GM21360 (cell line): Measurements from ENCODE around the gene PAGR1.
"Not testable (repeated sequence)": the region's sequence is repeated elsewhere in the genome, so short reads cannot be mapped to it uniquely, and the experiment has no call there.

ENCODE experiments used
- ATAC-seq: cut with Tn5 transposase; IDR thresholded peaks from one replicate; pipeline ENCODE4 v1.9.1; 2021; ENCODE audit warnings: mild to moderate bottlenecking, moderate library complexity; ENCODE audit not compliant: unreplicated experiment

PAGR1 gene

DNA sequence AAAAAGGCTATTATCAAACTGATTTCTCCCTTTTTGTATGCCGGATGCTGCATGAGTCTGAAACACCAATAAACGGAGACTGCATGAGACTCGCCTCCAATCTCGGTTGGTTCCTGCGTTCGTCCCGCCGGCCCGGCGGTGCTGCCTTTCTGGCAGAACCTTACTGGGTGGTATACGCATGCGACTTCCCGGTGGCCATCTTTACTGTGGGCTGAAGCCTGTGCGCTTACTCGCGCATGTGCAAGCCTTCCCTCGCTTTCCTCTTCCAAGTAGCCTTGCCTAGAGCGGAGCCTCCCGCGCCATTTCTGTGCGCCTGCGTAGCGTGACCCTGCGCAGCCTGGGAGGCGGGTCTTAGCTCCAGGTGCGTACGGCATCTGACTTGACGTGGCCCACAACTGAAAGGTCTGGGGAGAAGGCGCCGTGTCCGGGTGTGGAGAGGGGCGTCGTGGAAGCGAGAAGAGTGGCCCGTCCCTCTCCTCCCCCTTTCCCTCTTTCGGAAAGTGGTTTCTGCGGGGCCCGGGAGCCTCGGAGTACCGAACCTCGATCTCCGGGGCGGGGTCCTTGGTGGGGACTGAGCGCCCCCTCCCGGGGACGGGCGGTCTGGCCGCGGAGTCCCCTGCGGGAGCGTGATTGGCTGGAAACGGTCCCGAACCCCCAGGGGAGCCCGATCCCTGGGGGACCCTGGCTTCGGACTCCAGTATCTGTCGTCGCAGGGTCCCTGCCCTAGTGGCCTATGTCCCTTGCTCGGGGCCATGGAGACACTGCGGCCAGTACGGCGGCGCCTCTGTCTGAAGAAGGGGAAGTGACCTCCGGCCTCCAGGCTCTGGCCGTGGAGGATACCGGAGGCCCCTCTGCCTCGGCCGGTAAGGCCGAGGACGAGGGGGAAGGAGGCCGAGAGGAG is at the start of gene PAGR1:
TSS of gene PAGR1 (plus strand) at position 360 of the 901 bp plus-strand sequence. CDS start at position 734, 374 bp downstream.
- peak; percentile 47 for ATAC-seq

DNA sequence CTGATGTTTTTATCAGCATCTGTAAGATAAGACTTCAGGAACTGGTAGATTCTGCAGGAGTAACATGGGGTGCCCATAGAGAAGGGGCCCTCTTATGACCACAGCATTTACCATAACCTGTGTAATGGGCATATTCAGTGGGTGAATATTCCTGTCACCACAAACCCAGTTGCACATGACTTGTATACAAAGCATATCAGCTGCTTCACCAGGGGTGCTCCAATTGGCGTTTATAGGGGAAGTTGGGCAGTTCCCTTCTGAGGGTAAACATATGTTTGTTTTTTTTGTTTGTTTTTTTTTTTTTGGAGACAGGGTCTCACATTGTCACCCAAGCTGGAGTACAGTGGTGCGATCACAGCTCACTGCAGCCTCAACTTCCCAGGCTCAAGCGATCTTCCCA is 49.4 kb upstream of the PAGR1 start:
- ATAC-seq, result no peak

DNA sequence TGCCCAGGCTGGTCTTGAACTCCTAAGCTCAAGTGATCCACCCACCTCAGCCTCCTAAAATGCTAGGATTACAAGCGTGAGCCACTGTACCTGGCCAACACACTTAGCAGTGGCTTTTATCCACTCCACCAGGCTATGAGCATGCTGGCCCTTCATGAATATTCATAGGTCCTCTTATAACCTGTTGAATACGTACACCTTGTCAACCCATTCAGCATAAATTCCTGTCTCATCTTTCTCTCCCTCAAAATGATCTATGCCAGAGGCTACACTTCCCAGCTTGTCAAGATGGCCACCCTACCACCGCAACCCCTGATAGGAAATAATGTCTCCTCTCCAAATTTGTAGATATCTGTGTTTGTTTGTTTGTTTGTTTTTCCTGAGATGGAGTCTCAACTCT is 48.9 kb upstream of the PAGR1 start:
- ATAC-seq, result no peak

DNA sequence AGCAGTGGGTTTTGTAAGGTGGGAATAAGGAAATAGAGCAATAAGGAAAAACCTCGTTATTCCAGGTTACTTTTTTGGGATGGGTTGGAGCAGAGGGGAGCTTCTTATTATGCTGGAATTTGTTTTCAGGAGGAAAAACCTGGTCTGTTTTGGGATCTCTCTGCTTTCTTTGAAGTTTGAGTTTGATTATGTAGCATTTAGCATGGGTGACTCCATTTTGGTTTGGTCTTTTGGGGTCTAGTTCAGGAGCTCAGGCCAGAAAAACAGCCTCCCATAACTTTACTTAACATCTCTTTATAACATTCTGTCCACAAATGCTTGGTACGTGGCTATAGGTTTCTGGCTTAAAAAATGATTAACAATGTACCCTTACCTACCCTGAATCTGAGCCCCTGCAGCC is 46.4 kb upstream of the PAGR1 start:
- no peak for ATAC-seq

DNA sequence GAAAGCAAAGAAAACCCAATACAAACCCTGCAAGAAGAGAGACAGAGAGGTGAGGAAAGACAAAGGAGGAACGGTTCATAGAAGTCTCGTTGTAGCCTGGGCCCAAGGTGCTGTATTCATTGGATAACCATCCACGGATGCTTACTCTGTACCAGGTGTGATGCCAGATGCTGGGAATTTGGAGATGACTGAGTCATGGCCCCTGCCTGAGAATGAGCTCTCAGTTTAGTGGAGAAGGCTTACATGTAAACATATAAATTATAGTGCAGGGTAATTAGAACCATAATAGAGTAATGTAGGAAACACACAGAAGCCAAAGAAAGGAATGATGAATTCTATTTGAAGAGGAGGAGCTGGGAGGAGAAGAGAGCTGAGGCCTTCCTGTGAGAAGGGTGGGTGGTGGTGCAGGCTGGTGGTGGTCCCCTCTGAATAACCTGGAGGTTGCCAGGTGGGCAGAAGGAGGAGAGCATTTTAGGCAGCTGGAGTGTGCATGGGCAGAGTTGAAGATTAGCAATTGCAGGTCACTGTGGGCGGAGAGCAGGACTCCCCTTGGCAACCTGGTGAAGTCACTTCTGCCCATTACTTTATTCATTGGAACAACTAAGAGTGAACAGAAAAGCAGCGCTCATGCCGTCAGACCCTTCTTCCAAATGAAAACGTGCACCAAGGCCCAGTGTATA is 45.6 kb upstream of the PAGR1 start:
- no peak for ATAC-seq

DNA sequence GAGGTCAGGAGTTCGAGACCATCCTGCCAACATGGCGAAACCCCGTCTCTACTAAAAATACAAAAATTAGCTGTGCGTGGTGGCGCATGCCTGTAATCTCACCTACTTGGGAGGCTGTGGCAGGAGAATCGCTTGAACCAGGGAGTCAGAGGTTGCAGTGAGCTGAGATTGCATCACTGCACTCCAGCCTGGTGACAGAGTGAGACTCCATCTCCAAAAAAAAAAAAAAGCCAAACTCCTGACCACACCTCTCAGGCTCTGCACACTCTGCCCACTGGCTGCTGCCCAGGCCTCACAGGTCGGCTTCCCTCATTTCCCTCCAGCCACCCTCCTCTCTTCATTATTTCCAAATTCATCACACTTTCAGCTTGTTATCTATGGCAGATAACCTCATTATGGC is 43.6 kb upstream of the PAGR1 start:
- not testable (repeated sequence) for ATAC-seq

DNA sequence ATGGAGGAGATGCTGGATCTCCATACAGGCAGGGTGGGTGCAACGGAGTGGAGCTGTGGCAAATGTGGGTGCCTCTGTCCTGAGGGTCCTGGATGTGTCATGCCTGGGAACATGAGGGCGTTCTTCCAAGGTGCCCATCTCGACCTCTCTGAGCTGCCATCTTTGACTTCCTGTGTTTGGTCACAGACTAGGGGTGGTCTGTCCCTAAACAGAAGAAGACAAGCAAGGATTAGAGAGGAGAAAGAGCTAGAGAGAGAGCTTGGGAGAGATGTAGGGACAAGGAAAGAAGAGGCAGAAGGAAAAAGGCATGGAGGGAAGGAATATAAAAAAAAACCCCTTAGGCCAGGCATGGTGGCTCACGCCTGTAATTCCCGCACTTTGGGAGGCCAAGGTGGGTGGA is 41.2 kb upstream of the PAGR1 start:
- ATAC-seq, result no peak

DNA sequence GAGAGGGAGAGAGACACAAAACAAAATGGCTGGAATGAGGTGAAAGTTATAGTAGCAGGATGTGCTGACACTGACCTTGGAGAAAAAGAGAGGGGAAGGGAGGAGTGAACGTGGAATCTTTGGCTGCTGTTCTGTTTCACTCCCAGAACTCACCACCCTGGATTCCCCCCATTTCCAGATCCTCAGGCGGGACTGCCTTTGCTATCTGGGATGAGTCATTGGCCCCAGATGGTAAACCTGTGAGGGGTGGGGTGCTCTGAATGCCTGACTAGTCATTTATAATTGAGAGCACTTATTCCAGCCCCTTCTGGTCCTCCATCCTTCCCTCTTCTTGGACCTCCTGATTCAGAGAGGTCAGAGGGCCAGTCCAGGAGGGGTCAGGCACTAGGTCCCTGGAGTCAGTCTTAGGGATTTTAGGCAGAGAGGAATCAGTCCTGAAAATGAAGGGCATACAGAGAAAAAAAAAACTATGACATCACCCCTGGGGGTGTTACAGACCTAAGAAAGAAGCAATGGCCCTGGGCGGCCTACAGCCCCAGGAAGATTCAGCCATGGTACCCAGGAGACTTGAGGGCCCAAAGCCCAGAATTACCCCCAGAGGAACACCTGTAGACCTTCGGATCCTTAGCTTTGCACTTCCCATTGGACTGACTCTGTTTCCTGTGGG is 40.1 kb upstream of the PAGR1 start:
- no peak for ATAC-seq

DNA sequence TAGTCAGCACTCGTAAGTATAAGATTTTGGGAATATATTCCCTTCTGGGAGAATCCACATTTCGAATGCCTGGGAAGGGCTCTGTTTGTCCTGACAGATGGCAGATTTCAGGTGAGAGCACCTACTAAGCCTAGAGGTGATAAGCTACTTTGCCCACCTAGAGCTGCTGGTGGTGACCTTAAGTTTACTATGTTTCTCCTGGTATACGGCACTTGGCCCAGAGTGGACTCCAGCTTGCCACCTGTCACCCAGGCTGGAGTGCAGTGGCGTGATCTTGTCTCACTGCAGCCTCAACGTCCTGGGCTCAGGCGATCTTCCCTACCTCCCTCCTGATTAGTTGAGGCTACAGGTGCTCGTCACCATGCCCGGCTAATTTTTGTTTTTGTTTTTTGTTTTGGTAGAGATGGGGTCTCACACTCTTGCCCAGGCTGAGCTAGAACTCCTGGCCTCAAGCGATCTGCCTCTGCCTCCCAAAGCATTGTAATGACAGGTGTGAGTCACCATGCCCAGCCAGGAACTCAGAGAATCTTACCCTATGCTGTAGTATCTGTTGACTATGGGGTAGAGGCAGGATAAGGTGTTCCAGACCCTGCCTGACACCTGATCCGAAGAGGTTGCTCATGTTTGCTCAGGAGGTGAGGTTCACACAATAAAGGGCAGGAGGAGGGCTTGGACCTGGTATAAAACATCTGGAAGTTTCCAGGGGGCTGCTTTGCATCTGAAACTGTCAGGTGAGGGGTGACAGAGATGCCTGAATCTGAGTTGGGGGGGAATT is 38.2 kb upstream of the PAGR1 start, which contains the start of gene ZG16:
TSS of gene ZG16 (plus strand) at position 681 of the 775 bp plus-strand sequence. CDS start 1,011 bp downstream, outside the sequence.
- no peak for ATAC-seq

DNA sequence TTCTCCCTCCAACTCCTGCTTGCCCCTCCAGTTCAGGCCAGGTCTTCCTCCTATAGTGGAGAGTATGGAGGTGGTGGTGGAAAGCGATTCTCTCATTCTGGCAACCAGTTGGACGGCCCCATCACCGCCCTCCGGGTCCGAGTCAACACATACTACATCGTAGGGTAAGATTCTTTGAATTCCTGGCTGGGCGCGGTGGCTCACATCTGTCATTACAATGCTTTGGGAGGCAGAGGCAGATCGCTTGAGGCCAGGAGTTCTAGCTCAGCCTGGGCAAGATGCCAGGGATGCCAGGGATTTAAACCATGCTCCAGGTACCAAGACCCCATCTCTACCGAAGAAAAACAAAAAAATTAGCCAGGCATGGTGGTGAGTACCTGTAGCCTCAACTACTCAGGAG is 36.5 kb upstream of the PAGR1 start:
- no peak for ATAC-seq

DNA sequence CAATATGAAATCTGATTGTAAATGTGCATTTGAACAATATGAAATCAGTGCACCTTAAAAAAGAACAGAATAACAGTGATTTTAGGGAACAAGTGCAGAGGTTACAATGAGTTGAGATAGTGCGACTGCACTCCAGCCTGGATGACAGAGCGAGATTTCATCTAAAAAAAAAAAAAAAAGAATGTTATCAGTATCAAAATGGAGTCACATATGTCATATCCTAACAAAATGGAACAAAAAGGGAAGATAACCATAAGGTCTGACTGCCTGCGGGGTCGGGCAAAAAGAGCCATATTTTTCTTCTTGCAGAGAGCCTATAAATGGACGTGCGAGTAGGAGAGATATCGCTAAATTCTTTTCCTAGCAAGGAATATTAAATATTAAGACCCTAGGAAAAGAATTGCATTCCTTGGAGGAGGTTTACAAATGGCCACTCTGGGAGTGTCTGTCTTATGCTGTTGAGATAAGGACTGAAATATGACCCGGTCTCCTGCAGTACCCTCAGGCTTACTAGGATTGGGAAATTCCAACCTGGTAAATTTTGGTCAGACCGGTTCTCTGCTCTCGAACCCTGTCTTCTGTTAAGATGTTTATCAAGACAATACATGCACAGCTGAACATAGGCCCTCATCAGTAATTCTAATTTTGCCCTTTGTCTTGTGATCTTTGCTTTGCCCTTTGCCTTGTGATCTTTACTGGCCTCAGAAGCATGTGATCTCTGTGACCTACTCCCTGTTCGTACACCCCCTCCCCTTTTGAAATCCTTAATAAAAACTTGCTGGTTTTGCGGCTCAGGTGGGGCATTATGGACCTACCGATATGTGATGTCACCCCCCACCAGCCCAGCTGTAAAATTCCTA is 32.6 kb upstream of the PAGR1 start:
- ATAC-seq, result not testable (repeated sequence)

DNA sequence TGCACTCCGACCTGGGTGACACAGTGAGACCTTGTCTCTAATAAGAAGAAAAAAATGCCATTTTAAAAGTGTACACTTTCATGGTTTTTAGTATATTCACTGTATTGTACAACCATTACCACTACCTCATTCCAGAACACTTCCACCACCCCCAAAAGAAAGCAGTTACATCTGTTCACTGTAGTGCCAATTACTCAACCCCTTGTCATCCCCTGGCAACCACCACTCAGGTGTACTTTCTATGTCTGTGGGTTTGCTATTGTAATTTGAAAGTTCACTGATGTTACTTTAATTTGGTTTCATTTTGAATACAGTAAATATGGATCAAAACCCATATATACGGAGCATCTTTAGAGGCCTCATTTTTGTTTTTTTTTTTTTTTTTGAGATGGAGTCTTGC is 31.8 kb upstream of the PAGR1 start:
- ATAC-seq, result no peak

DNA sequence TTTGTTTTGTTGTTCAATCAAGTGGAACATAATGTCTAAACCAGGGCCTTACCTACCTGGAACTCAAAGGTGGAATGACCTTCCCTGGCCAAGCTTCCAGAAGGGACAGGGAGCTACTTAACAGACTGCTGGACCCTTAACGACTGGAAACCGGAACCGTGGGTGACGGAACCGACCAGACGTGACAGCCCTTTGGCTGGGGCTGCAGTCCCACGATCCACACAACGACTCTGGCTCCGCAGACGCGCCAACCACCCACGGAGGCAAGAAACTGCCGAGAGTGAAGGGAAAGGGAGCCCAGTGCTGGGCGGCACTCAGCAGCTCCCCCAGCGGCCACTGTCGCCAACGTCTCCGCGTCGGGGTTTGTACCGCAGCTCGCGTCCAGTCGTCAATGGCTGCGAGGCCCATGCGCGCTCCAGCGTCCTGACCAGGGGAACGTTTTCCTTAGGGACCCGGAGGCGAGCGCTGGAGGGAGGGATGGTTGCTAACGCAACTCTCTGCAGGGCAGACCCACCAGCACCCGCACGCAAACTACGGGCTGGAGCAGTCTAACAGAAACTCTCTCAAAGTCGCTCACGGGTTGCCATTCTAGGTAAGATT is 31.0 kb upstream of the PAGR1 start:
- ATAC-seq, result no peak

DNA sequence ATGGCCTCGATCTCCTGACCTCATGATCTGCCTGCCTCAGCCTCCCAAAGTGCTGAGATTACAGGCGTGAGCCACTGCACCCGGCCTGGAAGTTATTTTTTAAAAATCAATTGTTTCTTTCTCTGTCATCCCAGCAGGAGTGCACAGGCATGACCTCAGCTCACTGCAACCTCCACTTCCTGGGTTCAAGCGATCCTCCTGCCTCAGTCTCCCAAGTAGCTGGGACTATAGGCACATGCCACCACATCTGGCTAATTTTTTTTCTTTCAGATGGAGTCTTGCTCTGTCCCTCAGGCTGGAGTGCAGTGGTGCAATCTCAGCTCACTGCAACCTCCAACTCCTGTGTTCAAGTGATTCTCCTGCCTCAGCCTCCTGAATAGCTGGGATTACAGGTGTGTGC is 28.8 kb upstream of the PAGR1 start:
- not testable (repeated sequence) for ATAC-seq

DNA sequence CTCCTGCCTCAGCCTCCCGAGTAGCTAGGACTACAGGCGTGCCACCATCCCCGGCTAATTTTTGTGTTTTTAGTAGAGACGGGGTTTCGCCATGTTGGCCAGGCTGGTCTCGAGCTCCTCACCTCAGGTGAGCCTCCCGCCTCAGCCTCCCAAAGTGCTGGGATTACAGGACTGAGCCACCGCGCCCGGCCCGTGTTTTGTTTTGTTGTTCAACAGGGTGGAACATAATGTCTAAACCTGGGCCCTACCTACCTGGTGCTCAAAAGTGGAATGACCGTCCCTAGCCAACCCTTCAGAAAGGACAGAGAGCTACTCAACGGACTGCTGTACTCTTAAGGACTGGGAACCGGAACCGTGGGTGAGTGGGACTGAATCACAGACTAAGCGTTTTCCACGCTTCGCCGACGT is 26.2 kb upstream of the PAGR1 start:
- ATAC-seq, result no peak

DNA sequence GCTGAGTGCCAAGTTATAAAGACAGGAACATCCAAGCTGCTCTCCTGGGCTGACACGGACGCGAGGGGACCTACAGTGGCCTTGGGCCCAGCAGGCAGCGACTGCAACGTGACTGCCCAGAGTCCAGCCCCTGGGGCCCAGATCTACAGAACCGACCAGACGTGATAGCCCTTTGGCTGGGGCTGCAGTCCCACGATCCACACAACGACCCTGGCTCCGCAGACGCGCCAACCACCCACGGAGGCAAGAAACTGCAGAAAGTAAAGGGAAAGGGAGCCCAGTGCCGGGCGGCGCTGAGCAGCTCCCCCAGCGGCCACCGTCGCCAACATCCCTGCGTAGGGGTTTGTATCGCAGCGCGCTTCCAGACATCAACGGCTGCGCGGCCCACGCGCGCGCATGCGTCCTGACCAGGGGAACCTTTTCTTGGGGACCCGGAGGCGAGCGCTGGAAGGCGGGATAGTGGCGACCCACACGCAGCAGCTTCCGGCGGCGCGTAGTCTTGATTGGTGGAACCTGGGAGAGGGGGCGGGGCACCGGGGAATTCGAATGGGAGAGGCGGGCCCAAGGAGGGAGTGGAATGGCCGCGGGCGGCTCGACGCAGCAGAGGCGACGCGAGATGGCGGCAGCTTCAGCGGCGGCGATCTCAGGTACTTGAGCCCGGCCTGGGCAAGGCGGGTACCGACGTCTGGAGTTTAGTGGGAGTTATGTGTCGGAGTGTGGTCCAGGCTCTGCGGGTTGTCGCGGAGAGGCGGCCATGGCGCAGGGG is 25.6 kb upstream of the PAGR1 start, which contains the start of gene KIF22:
TSS of gene KIF22 (plus strand) at position 569 of the 766 bp plus-strand sequence. CDS start at position 578, 9 bp downstream.
- peak; percentile 93 for ATAC-seq

DNA sequence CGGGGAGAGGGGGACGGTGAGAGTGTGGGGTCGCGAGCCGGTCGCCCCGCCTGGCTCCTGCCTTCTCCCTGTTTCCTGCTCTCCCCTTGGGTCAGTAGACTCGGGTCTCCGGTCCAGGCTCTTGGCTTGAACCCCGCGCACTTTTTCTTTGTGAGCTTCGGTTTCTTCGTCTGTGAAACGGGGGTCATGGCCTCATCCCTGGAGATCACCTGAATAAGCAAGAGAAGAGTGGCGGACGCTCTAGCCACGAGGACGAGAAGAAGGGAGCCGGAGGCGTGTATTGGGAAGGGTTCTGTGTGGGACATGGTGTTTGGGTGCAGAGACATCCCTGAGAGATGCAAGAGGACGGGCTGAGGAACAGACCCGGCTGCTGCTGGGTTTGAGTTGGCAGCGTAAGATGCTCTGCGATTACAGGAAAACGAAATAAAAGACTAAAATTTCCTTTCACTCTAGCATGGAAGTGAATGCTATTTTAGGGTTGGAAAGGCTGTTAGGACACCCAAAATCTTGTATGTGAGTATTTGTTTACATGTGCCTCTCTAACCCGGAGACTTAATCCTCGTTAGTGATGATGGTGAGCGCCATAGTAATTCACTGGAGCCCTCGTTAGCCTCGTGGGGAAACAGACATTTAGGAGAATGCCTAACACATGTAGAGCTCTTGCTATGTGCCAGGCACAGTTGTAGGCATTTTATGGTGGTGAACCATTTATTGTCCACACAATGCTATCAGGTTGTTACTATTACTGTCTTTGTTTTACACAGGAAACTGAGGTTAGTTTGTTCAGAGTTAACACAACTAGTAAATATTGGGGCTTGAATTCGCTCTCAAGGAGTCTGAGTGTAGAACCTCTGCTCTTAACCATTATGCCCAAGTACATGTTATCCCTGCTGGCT is 24.8 kb upstream of the PAGR1 start:
- peak; percentile 3 for ATAC-seq
